ENCODE measurements around the gene DNASE1L1.

DNA sequence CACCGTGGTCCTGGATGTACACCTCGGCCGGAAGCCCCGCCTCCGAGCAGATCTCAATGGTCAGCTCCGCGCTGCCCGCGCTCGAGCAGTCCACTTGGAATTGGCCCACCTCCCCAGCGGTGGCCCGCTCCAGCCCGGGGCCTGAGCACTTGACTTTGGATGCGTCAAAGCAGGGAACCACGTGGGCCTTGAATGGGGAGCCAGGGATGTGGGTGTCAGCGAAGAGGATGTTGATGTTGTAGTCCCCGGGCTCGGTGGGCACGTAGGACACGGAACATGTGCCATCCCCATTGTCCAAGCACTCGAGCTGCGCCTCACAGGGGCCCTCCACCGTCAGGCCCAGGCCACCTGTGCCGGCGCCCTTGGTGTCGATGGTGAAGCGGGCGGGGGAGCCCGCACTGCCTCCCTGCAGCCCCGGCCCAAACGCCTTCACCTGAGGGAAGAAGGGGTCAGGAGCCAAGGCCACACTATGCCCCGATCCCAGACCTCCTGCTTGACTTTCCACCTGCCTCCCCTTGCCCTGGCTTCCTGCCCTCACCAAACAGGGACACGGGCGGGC lies 48.8 kb downstream of the DNASE1L1 start:
- no peak for TF ChIP-seq POLR2A (IDR thresholded peaks at IDR 0.05)
- TF ChIP-seq, protein P1, sequence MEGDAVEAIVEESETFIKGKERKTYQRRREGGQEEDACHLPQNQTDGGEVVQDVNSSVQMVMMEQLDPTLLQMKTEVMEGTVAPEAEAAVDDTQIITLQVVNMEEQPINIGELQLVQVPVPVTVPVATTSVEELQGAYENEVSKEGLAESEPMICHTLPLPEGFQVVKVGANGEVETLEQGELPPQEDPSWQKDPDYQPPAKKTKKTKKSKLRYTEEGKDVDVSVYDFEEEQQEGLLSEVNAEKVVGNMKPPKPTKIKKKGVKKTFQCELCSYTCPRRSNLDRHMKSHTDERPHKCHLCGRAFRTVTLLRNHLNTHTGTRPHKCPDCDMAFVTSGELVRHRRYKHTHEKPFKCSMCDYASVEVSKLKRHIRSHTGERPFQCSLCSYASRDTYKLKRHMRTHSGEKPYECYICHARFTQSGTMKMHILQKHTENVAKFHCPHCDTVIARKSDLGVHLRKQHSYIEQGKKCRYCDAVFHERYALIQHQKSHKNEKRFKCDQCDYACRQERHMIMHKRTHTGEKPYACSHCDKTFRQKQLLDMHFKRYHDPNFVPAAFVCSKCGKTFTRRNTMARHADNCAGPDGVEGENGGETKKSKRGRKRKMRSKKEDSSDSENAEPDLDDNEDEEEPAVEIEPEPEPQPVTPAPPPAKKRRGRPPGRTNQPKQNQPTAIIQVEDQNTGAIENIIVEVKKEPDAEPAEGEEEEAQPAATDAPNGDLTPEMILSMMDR (IDR thresholded peaks at IDR 0.05) = no peak

Data from body of pancreas (tissue), 4 donors.